ENCODE measurements around the gene DAD1. TPM values are rescaled to one million over a fixed set of nuclear protein-coding genes. Genes with fewer than 3 reads are reported as not detected.

Gene DAD1
- total and polyA plus RNA-seq, 2 of the 8 experiments (the other 6 are each of a cell fraction or from before 2014, with no cell fraction given): 131 to 440 TPM

GRCh38 chr14:22634233-22634900, 45.3 kb upstream of the DAD1 start:
- Histone ChIP-seq H3K23me2 (ENCODE audit: low read depth, low read length) (no peaks in the 10 kb centered on the region), H2AFZ (ENCODE audit: low read length) (no peak overlapping the region), H2BK5ac (ENCODE audit: low read depth, low read length) (no peak overlapping the region), H3K79me1 (ENCODE audit: low read depth, low read length) (no peaks in the 10 kb centered on the region), H3K4me3 (ENCODE audit: extremely low read depth in 1 of 4, insufficient read depth in 2 of 4, low read depth in 3 of 4, low read length in 4 of 4) (no peak overlapping the region), H3K14ac (ENCODE audit: insufficient read length) (no peak overlapping the region), H3K9me3 (ENCODE audit: insufficient read depth in 2 of 2, low read depth in 1 of 2, low read length in 1 of 2) (peaks cover 9 to 18% of the 10 kb centered on the region in 2 experiments; a peak in 3 of 4 replicates), H3K23ac (ENCODE audit: insufficient read length) (no peak overlapping the region), H4K5ac (ENCODE audit: insufficient read length, low read depth, low read length) (no peak overlapping the region), H4K20me1 (replicated peaks in 1 of 2; ENCODE audit: control insufficient read depth in 1 of 2, insufficient read depth in 2 of 2, low read length in 2 of 2) (no peaks in the 10 kb centered on the region), H3K4me2 (ENCODE audit: insufficient read depth in 1 of 2, low read depth in 2 of 2, low read length in 2 of 2) (no peak overlapping the region), H2BK20ac (ENCODE audit: low read length) (no peak overlapping the region), H2AK5ac (ENCODE audit: low read depth, low read length) (no peak overlapping the region), H3K4ac (replicated peaks; ENCODE audit: insufficient read length, low read depth, low read length) (no peak overlapping the region), H3K18ac (ENCODE audit: extremely low read depth, low read length) (no peak overlapping the region), H3K27me3 (replicated peaks in 1 of 4; ENCODE audit: control insufficient read depth in 3 of 4, extremely low read depth in 1 of 4, insufficient read depth in 3 of 4, low read length in 3 of 4) (no peaks in the 10 kb centered on the region), H2BK15ac (ENCODE audit: low read length) (no peak overlapping the region), H2BK12ac (ENCODE audit: low read depth, low read length) (no peak overlapping the region), H4K91ac (replicated peaks; ENCODE audit: insufficient read length, low read length) (no peak overlapping the region), H4K8ac (ENCODE audit: extremely low read depth, insufficient read depth, low read length) (no peak overlapping the region), H3K4me1 (replicated peaks in 1 of 4; ENCODE audit: control insufficient read depth in 3 of 4, insufficient read depth in 4 of 4, low read length in 3 of 4) (no peaks in the 10 kb centered on the region), H2BK120ac (replicated peaks; ENCODE audit: low read depth, low read length) (no peak overlapping the region), H3K36me3 (ENCODE audit: control insufficient read depth in 2 of 4, insufficient read depth in 4 of 4, low read length in 3 of 4) (peaks cover 0 to 4% (median 0%) of the 10 kb centered on the region in 4 experiments; a peak in 1 of 8 replicates), H3K9ac (replicated peaks in 1 of 4; ENCODE audit: extremely low read depth in 1 of 4, low read depth in 3 of 4, low read length in 3 of 4) (no peak overlapping the region), H3K56ac (replicated peaks; ENCODE audit: insufficient read length, low read depth, low read length) (no peak overlapping the region), H3K27ac (ENCODE audit: low read depth, low read length) (no peak overlapping the region), H3K79me2 (ENCODE audit: control insufficient read depth in 1 of 2, insufficient read depth in 2 of 2, low read length in 2 of 2) (no peaks in the 10 kb centered on the region)
- DNase-seq (ENCODE audit: low read depth in 1 of 2, low spot score in 2 of 2) (no peak), FAIRE-seq (no peak)
- CTCF ChIA-PET (ENCODE audit: partially characterized antibody): interaction anchor here (1.1 to 2.1 kb wide), 2 partner anchors 10 to 45 kb away, joined by 4 to 5 read pairs; partner anchors contain the start of genes DAD1 and OR6J1
- WGBS, 2 experiments (ENCODE audit: extremely low coverage in 1 of 2, insufficient coverage in 1 of 2, insufficient read length in 1 of 2, insufficient replicate concordance in 2 of 2, low coverage in 1 of 2, low lambda C conversion rate in 2 of 2, missing lambda C conversion rate in 1 of 2): 79% methylated on average over 8 of the region's 8 CpGs; no CpG with 5 or more reads in 1 of the 2 experiments
- POLR2A ChIA-PET (ENCODE audit: partially characterized antibody): no interaction called here
- TF ChIP-seq SAP30 (IDR thresholded peaks at IDR 0.05; ENCODE audit: insufficient read depth, insufficient replicate concordance, low read length) (no peak), ZNF274 (IDR thresholded peaks at IDR 0.05; ENCODE audit: borderline replicate concordance, extremely low read depth, low read length) (no peak)
